LNCAP (cell line): ENCODE data around the gene TBK1.

Source experiments
- CTCF ChIP-seq: fragments of 450-650 bp; IDR thresholded peaks from 2 replicates; pipeline ENCODE4 v1.5.1; 2017; ENCODE audit warnings: mild to moderate bottlenecking

Gene TBK1

GRCh38 chr12:64451687-64452558, at the start of gene TBK1:
Gene TBK1, plus strand, starts transcription at chr12:64452120. Its CDS starts 3,751 bp downstream, at chr12:64455871.
- no peak for TF ChIP-seq CTCF

GRCh38 chr12:64402181-64402580, 49.7 kb upstream of the TBK1 start:
- no peak for TF ChIP-seq CTCF

GRCh38 chr12:64403707-64404469, 48.0 kb upstream of the TBK1 start, which contains the start of gene XPOT:
Gene XPOT, plus strand, starts transcription at chr12:64404392. Its CDS starts 5,644 bp downstream, at chr12:64410036.
- no peak for TF ChIP-seq CTCF

DNA sequence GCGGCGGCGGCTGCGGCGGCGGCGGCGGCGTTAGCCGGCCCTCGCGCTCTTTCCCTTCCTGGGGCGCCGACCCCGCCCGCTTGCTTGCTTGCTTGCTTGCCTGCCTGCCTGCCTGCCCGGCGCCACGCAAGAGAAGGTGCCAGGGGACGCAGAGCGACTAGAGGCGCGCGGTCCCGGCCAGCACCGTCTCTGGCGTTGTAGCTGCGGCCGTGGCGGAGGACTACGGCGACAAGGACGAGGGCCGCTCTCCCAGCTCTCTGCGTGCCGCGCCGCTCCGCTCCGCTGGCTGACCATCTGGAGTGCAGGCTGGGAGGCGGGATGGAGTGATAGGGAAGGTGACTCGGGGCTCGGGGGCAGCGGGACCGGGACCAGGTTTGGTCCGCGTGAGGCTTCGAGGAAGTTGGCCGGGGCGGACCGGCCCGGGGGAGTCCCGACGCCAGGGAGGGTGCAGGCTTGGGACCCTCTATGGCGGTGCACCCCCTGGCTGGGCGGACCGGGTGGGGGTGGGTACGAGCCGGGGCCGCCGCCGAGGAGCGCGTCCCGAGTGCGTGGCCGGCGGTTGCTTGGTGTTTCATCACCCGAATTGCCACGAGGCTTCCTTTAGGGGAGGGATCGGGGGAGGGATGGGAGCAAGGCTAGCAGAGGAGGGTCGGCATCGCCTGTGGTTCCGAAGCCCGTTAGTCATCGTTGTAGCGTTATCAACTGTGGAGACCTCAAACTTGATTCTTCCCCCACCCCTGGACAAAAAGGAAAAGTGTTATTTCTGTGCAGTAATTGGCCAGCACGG, 47.3 kb upstream of the TBK1 start:
- TF ChIP-seq CTCF: no peak

DNA sequence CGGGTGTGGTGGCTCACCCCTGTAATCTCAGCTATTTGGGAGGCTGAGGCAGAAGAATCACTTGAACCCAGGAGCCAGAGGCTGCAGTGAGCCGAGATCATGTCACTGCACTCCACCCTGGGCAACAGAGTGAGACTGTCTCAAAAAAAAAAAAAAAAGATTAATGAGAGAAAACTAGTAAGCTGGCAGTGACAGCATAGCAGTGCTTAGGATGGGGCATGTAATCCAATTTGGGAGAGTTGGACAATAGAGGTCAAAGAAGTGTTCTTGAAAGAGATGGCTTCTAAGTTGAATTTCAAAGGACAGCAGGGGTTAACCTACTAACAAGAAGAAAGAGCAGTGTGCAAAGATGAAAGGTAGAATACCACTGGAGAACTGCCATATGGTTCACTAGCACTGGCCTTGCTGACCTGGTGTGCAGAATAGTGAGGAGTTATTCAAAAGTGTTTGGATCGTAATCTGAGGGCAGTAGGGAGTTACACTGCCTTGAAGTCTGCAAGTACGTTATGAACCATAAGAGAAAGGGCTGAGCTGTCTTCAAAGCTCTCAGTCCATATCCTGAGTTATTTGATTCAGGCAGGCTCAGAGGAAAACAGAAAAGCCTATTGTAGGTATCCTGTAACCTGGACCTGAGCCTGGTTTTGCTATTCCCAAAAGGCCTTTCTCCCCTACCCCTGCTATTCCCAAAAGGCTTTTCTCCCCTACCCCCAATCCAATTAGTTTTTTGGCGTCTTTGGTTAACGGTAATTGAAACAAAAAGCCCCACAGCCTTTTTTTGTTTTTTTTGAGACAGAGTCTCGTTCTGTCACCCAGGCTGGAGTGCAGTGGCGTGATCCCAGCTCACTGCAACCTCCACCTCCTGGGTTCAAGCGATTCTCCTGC, 44.3 kb upstream of the TBK1 start:
- TF ChIP-seq CTCF: no peak

- TF ChIP-seq CTCF: no peak
Measured at GRCh38 chr12:64411427-64411826, 40.5 kb upstream of the TBK1 start.
